GM23338 (cell line): Measurements from ENCODE around the gene PITRM1. TPM values are rescaled to one million over a fixed set of nuclear protein-coding genes. Genes with fewer than 3 reads are reported as not detected.

Experiments
- ATAC-seq: fragments of 200-7000 bp; cut with Tn5 transposase; 3 replicates; pipeline ENCODE4 v1.9.1; 2020
- DNase-seq: peaks from one replicate; pipeline ENCODE4 v3.0.0-alpha.2; 2015; ENCODE audit warnings: low spot score
- H2AFZ ChIP-seq: fragments of 200-600 bp; sonication (generic); 2 replicates; pipeline ENCODE4 v1.8.0; 2016; ENCODE audit warnings: antibody characterized with exemption, mild to moderate bottlenecking, moderate library complexity
- H3F3A ChIP-seq: fragments of 200-600 bp; sonication (generic); replicated peaks from 2 replicates; pipeline ENCODE4 v1.8.0; 2017; ENCODE audit warnings: antibody characterized with exemption, mixed run types, low read depth
- H3K27ac ChIP-seq: fragments of 200-600 bp; sonication (generic); 2 replicates; pipeline ENCODE4 v1.6.1; 2016; ENCODE audit warnings: low read depth
- H3K27me3 ChIP-seq: fragments of 200-600 bp; sonication (generic); 2 replicates; pipeline ENCODE4 v1.8.0; 2016; ENCODE audit warnings: mild to moderate bottlenecking, mixed run types, moderate library complexity; ENCODE audit not compliant: insufficient read depth
- H3K36me3 ChIP-seq: fragments of 200-600 bp; sonication (generic); 2 replicates; pipeline ENCODE4 v1.8.0; 2016; ENCODE audit warnings: mild to moderate bottlenecking; ENCODE audit not compliant: insufficient read depth
- H3K4me1 ChIP-seq: fragments of 200-600 bp; sonication (generic); 2 replicates; pipeline ENCODE4 v1.8.0; 2016; ENCODE audit warnings: mild to moderate bottlenecking, moderate library complexity; ENCODE audit not compliant: insufficient read depth
- H3K4me2 ChIP-seq: fragments of 200-600 bp; sonication (generic); 2 replicates; pipeline ENCODE4 v1.7.1; 2017; ENCODE audit warnings: mixed run types
- H3K4me3 ChIP-seq: fragments of 200-600 bp; sonication (generic); 2 replicates; pipeline ENCODE4 v1.6.1; 2016; ENCODE audit warnings: mixed run types
- H3K79me2 ChIP-seq: fragments of 200-600 bp; sonication (generic); replicated peaks from 2 replicates; pipeline ENCODE4 v1.8.0; 2017; ENCODE audit warnings: mild to moderate bottlenecking; ENCODE audit not compliant: insufficient read depth
- H3K9me2 ChIP-seq: fragments of 200-600 bp; sonication (generic); 2 replicates; pipeline ENCODE4 v1.8.0; 2017; ENCODE audit not compliant: insufficient read depth
- H4K20me1 ChIP-seq: fragments of 200-600 bp; sonication (generic); replicated peaks from 2 replicates; pipeline ENCODE4 v1.8.0; 2017; ENCODE audit warnings: mild to moderate bottlenecking; ENCODE audit not compliant: insufficient read depth
- H3K27ac Mint-ChIP-seq: 2 replicates; pipeline ENCODE4 v1.8.0; 2020; ENCODE audit warnings: inconsistent platforms, mild to moderate bottlenecking, moderate library complexity, mixed read lengths
- H3K27me3 Mint-ChIP-seq: 3 replicates; pipeline ENCODE4 v1.8.0; 2022; ENCODE audit warnings: low read depth, mild to moderate bottlenecking, moderate library complexity, mixed read lengths, inconsistent platforms; ENCODE audit not compliant: insufficient read depth, poor library complexity
- H3K36me3 Mint-ChIP-seq: 3 replicates; pipeline ENCODE4 v1.8.0; 2021; ENCODE audit warnings: low read depth, mild to moderate bottlenecking, inconsistent platforms, moderate library complexity, mixed read lengths
- H3K4me1 Mint-ChIP-seq: 3 replicates; pipeline ENCODE4 v1.8.0; 2020; ENCODE audit warnings: mild to moderate bottlenecking, inconsistent platforms, mixed read lengths
- H3K4me3 Mint-ChIP-seq: 3 replicates; pipeline ENCODE4 v1.8.0; 2021; ENCODE audit warnings: moderate library complexity, mild to moderate bottlenecking, inconsistent platforms, mixed read lengths
- H3K9me3 Mint-ChIP-seq: 3 replicates; pipeline ENCODE4 v1.8.0; 2020; ENCODE audit warnings: moderate library complexity, mild to moderate bottlenecking, inconsistent platforms, mixed read lengths
- CREB1 ChIP-seq: fragments of 250-450 bp; sonication (Bioruptor Pico); IDR thresholded peaks from 2 replicates; pipeline ENCODE4 v1.5.0; 2020; ENCODE audit warnings: low read depth, mild to moderate bottlenecking, moderate library complexity
- CTCF ChIP-seq, 2 experiments: fragments of 200-600 bp in 1 of 2; sonication (generic) in 1 of 2; conservative IDR thresholded peaks; 2 replicates each; pipeline versions ENCODE4 v1.5.1 to v1.6.1; 2016 to 2017; ENCODE audit warnings: antibody characterized with exemption in 2 of 2, low read depth in 2 of 2, mild to moderate bottlenecking in 2 of 2, moderate library complexity in 1 of 2
- EZH2 ChIP-seq: fragments of 200-600 bp; sonication (generic); IDR thresholded peaks from one replicate; pipeline ENCODE4 v1.8.0; 2017; ENCODE audit warnings: antibody characterized with exemption, mild to moderate bottlenecking, low read depth; ENCODE audit not compliant: unreplicated experiment
- NANOG ChIP-seq: IDR thresholded peaks from 2 replicates; pipeline ENCODE4 v1.6.1; 2016; ENCODE audit warnings: antibody characterized with exemption, borderline replicate concordance
- POLR2AphosphoS5 ChIP-seq: IDR thresholded peaks from 2 replicates; pipeline ENCODE4 v1.6.1; 2016; ENCODE audit warnings: antibody characterized with exemption, low read depth
- ZNF114 ChIP-seq: fragments of 250-450 bp; sonication (Bioruptor Pico); IDR thresholded peaks from 2 replicates; pipeline ENCODE4 v1.5.0; 2020; ENCODE audit warnings: mild to moderate bottlenecking, moderate library complexity
- ZNF462 ChIP-seq: fragments of 250-450 bp; sonication (Bioruptor Pico); IDR thresholded peaks from 2 replicates; pipeline ENCODE4 v1.5.0; 2020; ENCODE audit warnings: mild to moderate bottlenecking, moderate library complexity
- polyA plus RNA-seq: library from polyadenylated mRNA; unstranded; fragments of >200 nt; fragmentation: Nextera tagmentation; extraction: Ambion mirVana; gene quantifications from 2 replicates; pipeline ENCODE4 v1.2.1, GENCODE V29; 2016
- total RNA-seq: library from RNA; depleted of rRNA; stranded (reverse); fragments of >200 nt; shearing (Covaris generic); gene quantifications from 2 replicates; pipeline ENCODE4 v1.2.3, GENCODE V29; 2014
- TF ChIP-seq, protein P1 (sequence below): IDR thresholded peaks from 2 replicates; pipeline ENCODE4 v1.6.1; 2016; ENCODE audit warnings: antibody characterized with exemption

PITRM1 gene
- total and polyA plus RNA-seq, 2 experiments from 2014 or later: 29.0 to 33.0 TPM

GRCh38 chr10:3152566-3152935 is 20.0 kb downstream of the PITRM1 start:
- peaks cover 3% of the 10 kb centered on the region; the same call in 1 of the 2 replicates for H3K36me3 ChIP-seq
- ATAC-seq: no peak
- no peaks in the 10 kb centered on the region for H3K27me3 ChIP-seq
- no peak overlapping the region for H3K27ac ChIP-seq
- Mint-ChIP-seq H3K4me3 (no peak overlapping the region), H3K36me3 (peaks cover 57% of the 10 kb centered on the region; the same call in 2 of the 3 replicates), H3K4me1 (no peaks in the 10 kb centered on the region), H3K27ac (no peak overlapping the region), H3K9me3 (no peaks in the 10 kb centered on the region), H3K27me3 (no peaks in the 10 kb centered on the region)
- no peaks in the 10 kb centered on the region for H3K79me2 ChIP-seq
- no peaks in the 10 kb centered on the region for H4K20me1 ChIP-seq
- no peak overlapping the region for H2AFZ ChIP-seq
- no peaks in the 10 kb centered on the region for H3K9me2 ChIP-seq
- DNase-seq: no peak
- H3F3A ChIP-seq: no peaks in the 10 kb centered on the region
- H3K4me3 ChIP-seq: no peak overlapping the region
- TF ChIP-seq, protein P1, sequence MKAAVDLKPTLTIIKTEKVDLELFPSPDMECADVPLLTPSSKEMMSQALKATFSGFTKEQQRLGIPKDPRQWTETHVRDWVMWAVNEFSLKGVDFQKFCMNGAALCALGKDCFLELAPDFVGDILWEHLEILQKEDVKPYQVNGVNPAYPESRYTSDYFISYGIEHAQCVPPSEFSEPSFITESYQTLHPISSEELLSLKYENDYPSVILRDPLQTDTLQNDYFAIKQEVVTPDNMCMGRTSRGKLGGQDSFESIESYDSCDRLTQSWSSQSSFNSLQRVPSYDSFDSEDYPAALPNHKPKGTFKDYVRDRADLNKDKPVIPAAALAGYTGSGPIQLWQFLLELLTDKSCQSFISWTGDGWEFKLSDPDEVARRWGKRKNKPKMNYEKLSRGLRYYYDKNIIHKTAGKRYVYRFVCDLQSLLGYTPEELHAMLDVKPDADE: no peak
- TF ChIP-seq EZH2: no peak
- no peak for TF ChIP-seq CREB1 (CRISPR knock-in tag)
- no peak for TF ChIP-seq NANOG
- no peak for TF ChIP-seq CTCF (conservative IDR thresholded peaks at IDR 0.05; ENCODE audit: low read depth in 2 of 2)
- TF ChIP-seq POLR2AphosphoS5: no peak
- no peak for TF ChIP-seq ZNF114 (CRISPR knock-in tag)
- TF ChIP-seq ZNF462 (CRISPR knock-in tag): no peak
- H3K4me1 ChIP-seq: no peaks in the 10 kb centered on the region
- no peak overlapping the region for H3K4me2 ChIP-seq
